Thymus (tissue), 11 donors: ENCODE data around the gene C20orf144. TPM values are rescaled to one million over a fixed set of nuclear protein-coding genes. Genes with fewer than 3 reads are reported as not detected.
"Not testable (repeated sequence)": the region's sequence is repeated elsewhere in the genome, so short reads cannot be mapped to it uniquely, and the experiment has no call there.

ENCODE experiments used
- DNase-seq, 9 donors: peaks; one replicate each; pipeline ENCODE4 v3.0.0-alpha.2; 2013; ENCODE audit warnings: low spot score in 9 of 9, low read depth in 6 of 9, missing footprints in 1 of 9
- H3K27ac ChIP-seq, 2 donors: one replicate each; pipeline ENCODE4 v1.5.1; 2013; ENCODE audit warnings: control low read depth in 1 of 2, low read depth in 1 of 2, low read length in 1 of 2, mild to moderate bottlenecking in 1 of 2, moderate library complexity in 1 of 2
- H3K27me3 ChIP-seq, 2 donors: one replicate each; pipeline ENCODE4 v1.5.1; 2013; ENCODE audit warnings: low read length in 1 of 2; ENCODE audit not compliant: control insufficient read depth in 2 of 2, insufficient read depth in 1 of 2
- H3K36me3 ChIP-seq, 2 donors: one replicate each; pipeline ENCODE4 v1.5.1; 2013; ENCODE audit warnings: low read length in 1 of 2, mild to moderate bottlenecking in 1 of 2, moderate library complexity in 1 of 2; ENCODE audit not compliant: control insufficient read depth in 2 of 2, insufficient read depth in 2 of 2
- H3K4me1 ChIP-seq, 2 donors: one replicate each; pipeline ENCODE4 v1.5.1; 2013; ENCODE audit warnings: low read length in 2 of 2; ENCODE audit not compliant: control insufficient read depth in 2 of 2, insufficient read depth in 2 of 2
- H3K4me3 ChIP-seq, 2 donors: one replicate each; pipeline ENCODE4 v1.5.1; 2013; ENCODE audit warnings: low read length in 2 of 2, control low read depth in 1 of 2, mild to moderate bottlenecking in 1 of 2
- H3K9me3 ChIP-seq, 2 donors: one replicate each; pipeline ENCODE4 v1.5.1; 2013; ENCODE audit warnings: low read length in 1 of 2, mild to moderate bottlenecking in 1 of 2; ENCODE audit not compliant: control insufficient read depth in 2 of 2, insufficient read depth in 1 of 2
- WGBS: extraction: QIAGEN DNeasy Blood & Tissue Kit; methylation state at CpG from one replicate; pipeline ENCODE4 v1.1.7; 2013; 5-methylcytosine and 5-hydroxymethylcytosine counted together
- polyA plus RNA-seq: library from polyadenylated mRNA; stranded (reverse); fragments of 200-250 nt; gene quantifications from one replicate; pipeline ENCODE4 v1.2.3, GENCODE V29; 2013
- total RNA-seq: library from RNA; stranded (reverse); fragments of 120-200 nt; gene quantifications from one replicate; pipeline ENCODE4 v1.2.4, GENCODE V29; 2013
- donor health status: healthy.

Gene C20orf144
- total and polyA plus RNA-seq, 2 donors = 0.09 to 0.23 TPM

- H3K27ac ChIP-seq = no peak overlapping the region
Measured at GRCh38 chr20:33693741-33694638, 31.9 kb downstream of the C20orf144 start.

GRCh38 chr20:33694639-33695012 lies 32.5 kb downstream of the C20orf144 start:
- no peak for DNase-seq
- Histone ChIP-seq H3K4me3 (no peak overlapping the region), H3K36me3 (no peaks in the 10 kb centered on the region), H3K27ac (no peak overlapping the region), H3K4me1 (peaks cover 3 to 15% of the 10 kb centered on the region in 2 donors), H3K27me3 (no peaks in the 10 kb centered on the region), H3K9me3 (peaks cover 0 to 3% of the 10 kb centered on the region in 2 donors)
- WGBS = 93% methylated on average over 6 of the region's 6 CpGs

More at GRCh38 chr20:33693741-33694638, 31.9 kb downstream of the C20orf144 start:
- peaks cover 0 to 3% of the 10 kb centered on the region in 2 donors for H3K9me3 ChIP-seq
- no peaks in the 10 kb centered on the region for H3K27me3 ChIP-seq
- WGBS = 96% methylated on average over 17 of the region's 17 CpGs
- H3K4me1 ChIP-seq = peaks cover 3 to 20% of the 10 kb centered on the region in 2 donors
- no peaks in the 10 kb centered on the region for H3K36me3 ChIP-seq
- DNase-seq = no peak
- no peak overlapping the region for H3K4me3 ChIP-seq

- 97% methylated on average over 4 of the region's 4 CpGs for WGBS
- Histone ChIP-seq H3K9me3 (peaks cover 0 to 11% of the 10 kb centered on the region in 2 donors), H3K36me3 (no peaks in the 10 kb centered on the region), H3K4me1 (no peaks in the 10 kb centered on the region), H3K27ac (no peak overlapping the region), H3K27me3 (no peaks in the 10 kb centered on the region), H3K4me3 (no peak overlapping the region)
- DNase-seq = no peak
Measured at GRCh38 chr20:33696448-33696847, 34.3 kb downstream of the C20orf144 start.

GRCh38 chr20:33697129-33697528 lies 35.0 kb downstream of the C20orf144 start:
- DNase-seq = no peak
- H3K4me1 ChIP-seq = no peaks in the 10 kb centered on the region
- WGBS = 94% methylated on average over 8 of the region's 8 CpGs
- H3K36me3 ChIP-seq = no peaks in the 10 kb centered on the region
- H3K27ac ChIP-seq = no peak overlapping the region
- no peak overlapping the region for H3K4me3 ChIP-seq
- H3K9me3 ChIP-seq = peaks cover 0 to 11% of the 10 kb centered on the region in 2 donors
- H3K27me3 ChIP-seq = no peaks in the 10 kb centered on the region

- H3K27me3 ChIP-seq, H3K4me3 ChIP-seq, H3K4me1 ChIP-seq, DNase-seq, H3K36me3 ChIP-seq, H3K27ac ChIP-seq: not testable (repeated sequence)
- peaks cover 0 to 11% of the 10 kb centered on the region in 2 donors for H3K9me3 ChIP-seq
- 95% methylated on average over 19 of the region's 27 CpGs for WGBS
Measured at GRCh38 chr20:33698966-33699365, 36.8 kb downstream of the C20orf144 start.

- not testable (repeated sequence) for H3K4me3 ChIP-seq, H3K27ac ChIP-seq, H3K36me3 ChIP-seq, DNase-seq, H3K27me3 ChIP-seq, H3K4me1 ChIP-seq
- peaks cover 0 to 11% of the 10 kb centered on the region in 2 donors for H3K9me3 ChIP-seq
- 94% methylated on average over 42 of the region's 45 CpGs for WGBS
Measured at GRCh38 chr20:33700696-33701441, 38.7 kb downstream of the C20orf144 start.

GRCh38 chr20:33701629-33702450 lies 39.7 kb downstream of the C20orf144 start:
- Histone ChIP-seq H3K27ac (no peak overlapping the region), H3K9me3 (peaks cover 0 to 11% of the 10 kb centered on the region in 2 donors), H3K36me3 (peaks cover 4 to 7% of the 10 kb centered on the region in 2 donors), H3K4me3 (no peak overlapping the region), H3K27me3 (no peaks in the 10 kb centered on the region), H3K4me1 (no peaks in the 10 kb centered on the region)
- no peak for DNase-seq
- WGBS = 98% methylated on average over 25 of the region's 27 CpGs

- Histone ChIP-seq H3K4me3 (no peak overlapping the region), H3K4me1 (no peaks in the 10 kb centered on the region), H3K36me3 (peaks cover 9 to 17% of the 10 kb centered on the region in 2 donors), H3K27me3 (no peaks in the 10 kb centered on the region), H3K9me3 (peaks cover 0 to 11% of the 10 kb centered on the region in 2 donors), H3K27ac (no peak overlapping the region)
- 75% methylated on average over 5 of the region's 5 CpGs for WGBS
- no peak for DNase-seq
Measured at GRCh38 chr20:33702861-33703260, 40.7 kb downstream of the C20orf144 start.
